A549 (cell line): ENCODE measurements around the gene TMEM217. TPM values are rescaled to one million over a fixed set of nuclear protein-coding genes. Genes with fewer than 3 reads are reported as not detected.
"Not testable (repeated sequence)": the region's sequence is repeated elsewhere in the genome, so short reads cannot be mapped to it uniquely, and the experiment has no call there.

ENCODE experiments used
- ATAC-seq, 2 experiments: fragments of 200-7000 bp in 1 of 2; fragments of >200 bp in 1 of 2; cut with Nextera tagmentation in 1 of 2; cut with Tn5 transposase in 1 of 2; 3 replicates each; pipeline versions ENCODE4 v1.8.0 to v1.9.1; 2018 to 2020; ENCODE audit warnings: mild to moderate bottlenecking in 1 of 2, moderate library complexity in 1 of 2
- CTCF ChIA-PET: fragments of 300-600 bp; sonication (Branson Sonifier 250); formaldehyde crosslinking; extraction: SDS; loops from one replicate; lab custom pipeline; 2021; ENCODE audit warnings: antibody characterized with exemption, inconsistent platforms; lab: Yijun Ruan, JAX
- POLR2A ChIA-PET: fragments of 350-600 bp; formaldehyde crosslinking; extraction: SDS; loops from one replicate; lab custom pipeline; 2021; ENCODE audit warnings: antibody characterized with exemption, inconsistent platforms; lab: Yijun Ruan, JAX
- DNase-seq, 2 experiments: peaks; one replicate each; pipeline versions ENCODE4 v3.0.0 to v3.0.0-alpha.2; 2011 to 2016; ENCODE audit warnings: low read depth in 1 of 2, low spot score in 1 of 2
- FAIRE-seq: peaks from 2 replicates; lab custom pipeline; 2011; peaks lifted over from hg19 to GRCh38; lab: Jason Lieb, UNC
- H3K27ac ChIP-seq, 2 experiments: fragments of >200 bp; sonication (Bioruptor Twin); formaldehyde crosslinking; 3 replicates each; pipeline ENCODE4 v1.5.1; 2016 to 2017
- H3K4me1 ChIP-seq: fragments of >200 bp; sonication (Bioruptor Twin); formaldehyde crosslinking; 3 replicates; pipeline ENCODE4 v1.6.1; 2016
- H3K4me2 ChIP-seq: fragments of >200 bp; sonication (Bioruptor Twin); formaldehyde crosslinking; 3 replicates; pipeline ENCODE4 v1.6.1; 2016
- H3K4me3 ChIP-seq: fragments of >200 bp; sonication (Bioruptor Twin); formaldehyde crosslinking; 3 replicates; pipeline ENCODE4 v1.5.1; 2016
- H3K9me3 ChIP-seq: fragments of >200 bp; sonication (Bioruptor Twin); formaldehyde crosslinking; 3 replicates; pipeline ENCODE4 v1.6.1; 2016
- CBX2 ChIP-seq: fragments of 200-600 bp; sonication (generic); IDR thresholded peaks from 2 replicates; pipeline ENCODE4 v1.6.1; 2016; ENCODE audit warnings: low read depth, mild to moderate bottlenecking, borderline replicate concordance
- CEBPB ChIP-seq, 2 experiments: fragments of >200 bp in 1 of 2; sonication (Bioruptor Twin) in 1 of 2; formaldehyde crosslinking in 1 of 2; IDR thresholded peaks; 2 replicates each; pipeline ENCODE4 v1.6.1; 2012 to 2016
- CTCF ChIP-seq: fragments of >200 bp; sonication (Bioruptor Twin); formaldehyde crosslinking; IDR thresholded peaks from 3 replicates; pipeline ENCODE4 v1.5.1; 2016
- E2F6 ChIP-seq: IDR thresholded peaks from 2 replicates; pipeline ENCODE4 v1.6.1; 2012; ENCODE audit warnings: low read depth, borderline replicate concordance
- EP300 ChIP-seq, 2 experiments: fragments of >200 bp; sonication (Bioruptor Twin); formaldehyde crosslinking; IDR thresholded peaks; 2 replicates in 1 of 2; 3 replicates in 1 of 2; pipeline ENCODE4 v1.6.1; 2016 to 2017
- ESRRA ChIP-seq: fragments of 150-350 bp; IDR thresholded peaks from 2 replicates; pipeline ENCODE4 v1.6.1; 2014; ENCODE audit warnings: mild to moderate bottlenecking, low read length, borderline replicate concordance
- GATA3 ChIP-seq: IDR thresholded peaks from 2 replicates; pipeline ENCODE4 v1.6.1; 2012; ENCODE audit warnings: borderline replicate concordance
- HMGXB4 ChIP-seq: fragments of 250-450 bp; sonication (Bioruptor Pico); IDR thresholded peaks from 2 replicates; pipeline ENCODE4 v1.5.0; 2021; ENCODE audit warnings: mild to moderate bottlenecking, moderate library complexity, borderline replicate concordance
- JUN ChIP-seq, 2 experiments: fragments of >200 bp; sonication (Bioruptor Twin); formaldehyde crosslinking; IDR thresholded peaks; 2 replicates in 1 of 2; 3 replicates in 1 of 2; pipeline ENCODE4 v1.6.1; 2016 to 2017
- KDM1A ChIP-seq: fragments of 200-600 bp; sonication (generic); IDR thresholded peaks from 2 replicates; pipeline ENCODE4 v1.6.1; 2016; ENCODE audit warnings: low read depth, mild to moderate bottlenecking
- MYC ChIP-seq: IDR thresholded peaks from 2 replicates; pipeline ENCODE4 v1.6.1; 2012; ENCODE audit warnings: mild to moderate bottlenecking, inconsistent platforms, low read length, improper control_type of control experiment, borderline replicate concordance
- NFE2L2 ChIP-seq: fragments of 150-350 bp; conservative IDR thresholded peaks from 2 replicates; pipeline ENCODE4 v1.6.1; 2014; ENCODE audit warnings: low read length
- PHF8 ChIP-seq: fragments of 200-600 bp; sonication (generic); IDR thresholded peaks from 2 replicates; pipeline ENCODE4 v1.6.1; 2016; ENCODE audit warnings: low read depth, mild to moderate bottlenecking, antibody characterized with exemption, moderate library complexity, borderline replicate concordance
- RCOR1 ChIP-seq: fragments of 150-350 bp; IDR thresholded peaks from 2 replicates; pipeline ENCODE4 v1.6.1; 2014; ENCODE audit warnings: antibody characterized with exemption, low read length, low read depth
- RNF2 ChIP-seq: fragments of 200-600 bp; sonication (generic); IDR thresholded peaks from 2 replicates; pipeline ENCODE4 v1.6.1; 2016; ENCODE audit warnings: low read depth, mild to moderate bottlenecking, antibody characterized with exemption, moderate library complexity, borderline replicate concordance
- TFCP2L1 ChIP-seq: fragments of 250-450 bp; sonication (Bioruptor Pico); IDR thresholded peaks from 2 replicates; pipeline ENCODE4 v1.5.0; 2021; ENCODE audit warnings: mild to moderate bottlenecking
- ZNF302 ChIP-seq: fragments of 250-450 bp; sonication (Bioruptor Pico); IDR thresholded peaks from 2 replicates; pipeline ENCODE4 v1.9.0; 2021; ENCODE audit warnings: inconsistent platforms, mild to moderate bottlenecking, moderate library complexity
- ZSCAN20 ChIP-seq: fragments of 250-450 bp; sonication (Bioruptor Pico); IDR thresholded peaks from 2 replicates; pipeline ENCODE4 v1.8.0; 2022; ENCODE audit warnings: mild to moderate bottlenecking, moderate library complexity
- WGBS: methylation state at CpG from one replicate; pipeline ENCODE4 v1.1.6; 2017; ENCODE audit errors: missing lambda C conversion rate; 5-methylcytosine and 5-hydroxymethylcytosine counted together
- polyA plus RNA-seq, 4 experiments: library from polyadenylated mRNA; depleted of rRNA in 3 of 4; stranded (reverse); fragments of >200 nt; fragmentation: RNase III in 1 of 4; extraction: RNeasy Plus Mini Kit Qiagen cat#74134 plus additional on column Dnase treatment in 1 of 4; gene quantifications; 2 replicates in 3 of 4; 3 replicates in 1 of 4; pipeline ENCODE4 v1.2.3, GENCODE V29; 2011 to 2017
- TF ChIP-seq, protein P1 (sequence below): fragments of 450-650 bp; IDR thresholded peaks from 2 replicates; pipeline ENCODE4 v1.6.1; 2014; ENCODE audit warnings: antibody characterized with exemption
- TF ChIP-seq, protein P2 (sequence below): fragments of >200 bp; sonication (Bioruptor Twin); formaldehyde crosslinking; IDR thresholded peaks from 3 replicates; pipeline ENCODE4 v1.6.1; 2016

TMEM217 gene
- polyA plus RNA-seq, 2 of the 4 experiments (the other 2 are of a cell fraction) = 0.59 to 1.6 TPM

GRCh38 chr6:37190159-37190535 lies 67.8 kb downstream of the TMEM217 start:
- Histone ChIP-seq H3K4me1 (no peaks in the 10 kb centered on the region), H3K27ac (no peak overlapping the region), H3K4me2 (no peak overlapping the region), H3K4me3 (no peak overlapping the region), H3K9me3 (no peaks in the 10 kb centered on the region)
- TF ChIP-seq JUN (IDR thresholded peaks at IDR 0.05) (no peak), GATA3 (no peak), ZNF302 (CRISPR knock-in tag) (no peak), RCOR1 (no peak), CBX2 (no peak), EP300 (IDR thresholded peaks at IDR 0.05) (no peak), TFCP2L1 (no peak), NFE2L2 (no peak), PHF8 (no peak), HMGXB4 (no peak), CTCF (no peak), KDM1A (no peak), CEBPB (IDR thresholded peaks at IDR 0.05) (no peak), RNF2 (no peak)
- ATAC-seq (no peak), DNase-seq (no peak), FAIRE-seq (no peak)
- POLR2A ChIA-PET = no interaction called here
- WGBS = 94% methylated on average over 1 of the region's 1 CpG
- CTCF ChIA-PET = interaction anchor here (0.7 to 1.6 kb wide), 6 partner anchors 18 to 172 kb away, joined by 3 to 7 read pairs (median 4); no protein-coding TSS in a partner anchor

GRCh38 chr6:37188962-37189510 lies 68.9 kb downstream of the TMEM217 start:
- ATAC-seq (no peak), DNase-seq (no peak), FAIRE-seq (no peak)
- ChIA-PET CTCF (interaction anchor here (1.4 to 1.7 kb wide), 3 partner anchors 17 to 171 kb away, joined by 5 to 7 read pairs (median 5); no protein-coding TSS in a partner anchor), POLR2A (no interaction called here)
- no peak overlapping the region for H3K4me3 ChIP-seq
- no peaks in the 10 kb centered on the region for H3K4me1 ChIP-seq
- WGBS = 34% methylated on average over 2 of the region's 2 CpGs
- H3K4me2 ChIP-seq = no peak overlapping the region
- H3K9me3 ChIP-seq = no peaks in the 10 kb centered on the region
- TF ChIP-seq MYC (no peak), ESRRA (no peak), ZSCAN20 (no peak)
- TF ChIP-seq, protein P1, sequence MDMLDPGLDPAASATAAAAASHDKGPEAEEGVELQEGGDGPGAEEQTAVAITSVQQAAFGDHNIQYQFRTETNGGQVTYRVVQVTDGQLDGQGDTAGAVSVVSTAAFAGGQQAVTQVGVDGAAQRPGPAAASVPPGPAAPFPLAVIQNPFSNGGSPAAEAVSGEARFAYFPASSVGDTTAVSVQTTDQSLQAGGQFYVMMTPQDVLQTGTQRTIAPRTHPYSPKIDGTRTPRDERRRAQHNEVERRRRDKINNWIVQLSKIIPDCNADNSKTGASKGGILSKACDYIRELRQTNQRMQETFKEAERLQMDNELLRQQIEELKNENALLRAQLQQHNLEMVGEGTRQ = no peak
- no peak overlapping the region for H3K27ac ChIP-seq

DNA sequence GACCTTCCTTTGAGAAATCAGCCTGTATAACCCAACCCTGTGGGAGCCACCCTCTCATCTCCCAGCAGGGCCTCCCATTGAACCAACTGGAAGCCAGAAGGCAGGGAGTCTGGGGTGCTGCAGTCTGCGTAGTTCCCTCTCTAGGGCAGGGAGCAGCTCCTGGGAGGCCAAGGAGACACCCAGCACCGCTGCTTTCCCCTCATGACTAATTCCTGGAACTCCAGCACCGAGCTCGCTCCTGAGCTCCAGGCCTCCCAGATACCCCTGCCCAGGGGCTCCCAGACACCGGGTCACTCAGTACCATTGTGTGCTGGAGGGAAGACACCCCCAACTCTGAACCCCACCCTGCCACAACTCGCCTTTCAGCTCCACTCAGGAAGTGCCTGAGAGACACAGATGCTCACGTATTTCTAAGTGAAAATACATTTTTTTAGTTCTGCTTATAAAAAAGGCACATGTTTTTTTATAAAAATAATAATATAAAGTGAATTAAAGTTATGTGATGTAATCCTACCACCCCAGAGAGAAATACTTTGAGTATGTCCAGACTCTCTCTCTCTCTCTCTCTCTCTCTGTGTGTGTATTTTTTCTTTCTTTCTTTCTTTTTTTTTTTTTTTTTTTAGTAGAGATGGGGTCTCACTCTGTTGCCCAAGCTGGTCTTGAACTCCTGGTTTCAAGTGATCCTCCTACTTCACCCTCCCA lies 70.5 kb downstream of the TMEM217 start:
- no peaks in the 10 kb centered on the region for H3K9me3 ChIP-seq
- POLR2A ChIA-PET = no interaction called here
- CTCF ChIA-PET = interaction anchor here (0.9 to 1.8 kb wide), 9 partner anchors 11 to 169 kb away, joined by 3 to 7 read pairs (median 4); no protein-coding TSS in a partner anchor
- DNase-seq = no peak
- no peak for FAIRE-seq
- 80% methylated on average over 7 of the region's 7 CpGs for WGBS
- H3K4me1 ChIP-seq = no peaks in the 10 kb centered on the region
- TF ChIP-seq, protein P2, sequence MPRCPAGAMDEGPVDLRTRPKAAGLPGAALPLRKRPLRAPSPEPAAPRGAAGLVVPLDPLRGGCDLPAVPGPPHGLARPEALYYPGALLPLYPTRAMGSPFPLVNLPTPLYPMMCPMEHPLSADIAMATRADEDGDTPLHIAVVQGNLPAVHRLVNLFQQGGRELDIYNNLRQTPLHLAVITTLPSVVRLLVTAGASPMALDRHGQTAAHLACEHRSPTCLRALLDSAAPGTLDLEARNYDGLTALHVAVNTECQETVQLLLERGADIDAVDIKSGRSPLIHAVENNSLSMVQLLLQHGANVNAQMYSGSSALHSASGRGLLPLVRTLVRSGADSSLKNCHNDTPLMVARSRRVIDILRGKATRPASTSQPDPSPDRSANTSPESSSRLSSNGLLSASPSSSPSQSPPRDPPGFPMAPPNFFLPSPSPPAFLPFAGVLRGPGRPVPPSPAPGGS = no peak
- TF ChIP-seq E2F6 = no peak
- no peak overlapping the region for H3K4me3 ChIP-seq
- no peak; a peak in 1 of 6 replicates for ATAC-seq
- H3K27ac ChIP-seq = peak overlapping the region in 1 of 2 experiments; percentile 52; a peak in 1 of 6 replicates
- H3K4me2 ChIP-seq = no peak overlapping the region

DNA sequence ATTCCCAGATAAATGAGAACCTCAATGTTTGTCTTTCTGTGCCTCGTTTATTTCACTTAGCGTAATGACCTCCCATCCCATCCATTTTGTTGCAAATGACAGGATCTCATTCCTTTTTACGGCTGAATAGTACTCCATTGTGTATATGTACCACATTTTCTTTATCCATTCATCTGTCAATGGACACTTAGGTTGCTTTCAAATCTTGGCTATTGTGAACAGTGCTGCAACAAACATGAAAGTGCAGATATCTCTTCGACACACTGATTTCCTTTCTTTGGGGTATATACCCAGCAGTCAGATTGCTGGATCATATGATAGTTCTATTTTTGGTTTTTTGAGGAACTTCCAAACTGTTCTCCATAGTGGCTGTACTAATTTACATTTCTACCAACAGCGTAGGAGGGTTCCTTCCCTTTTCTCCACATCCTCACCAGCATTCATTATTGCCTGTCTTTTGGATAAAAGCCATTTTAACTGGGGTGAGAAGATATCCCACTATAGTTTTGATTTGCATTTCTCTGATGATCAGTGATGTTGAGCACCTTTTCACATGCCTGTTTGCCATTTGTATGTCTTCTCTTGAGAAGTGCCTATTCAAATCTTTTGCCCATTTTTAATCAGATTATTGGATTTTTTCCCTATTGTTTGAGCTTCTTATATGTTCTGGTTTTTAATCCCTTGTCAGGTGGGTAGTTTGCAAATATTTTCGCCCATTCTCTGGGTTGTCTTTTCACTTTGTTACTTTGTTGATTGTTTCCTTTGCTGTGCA lies 71.8 kb downstream of the TMEM217 start:
- H3K4me1 ChIP-seq, POLR2A ChIA-PET, H3K9me3 ChIP-seq, ATAC-seq, H3K27ac ChIP-seq, H3K4me2 ChIP-seq, H3K4me3 ChIP-seq, DNase-seq, FAIRE-seq: not testable (repeated sequence)
- WGBS = 61% methylated on average over 6 of the region's 6 CpGs
- CTCF ChIA-PET = interaction anchor here (0.6 to 1.8 kb wide), 6 partner anchors 17 to 168 kb away, joined by 3 to 7 read pairs (median 4); no protein-coding TSS in a partner anchor
